Measurements from ENCODE around the gene CHP2.

DNA sequence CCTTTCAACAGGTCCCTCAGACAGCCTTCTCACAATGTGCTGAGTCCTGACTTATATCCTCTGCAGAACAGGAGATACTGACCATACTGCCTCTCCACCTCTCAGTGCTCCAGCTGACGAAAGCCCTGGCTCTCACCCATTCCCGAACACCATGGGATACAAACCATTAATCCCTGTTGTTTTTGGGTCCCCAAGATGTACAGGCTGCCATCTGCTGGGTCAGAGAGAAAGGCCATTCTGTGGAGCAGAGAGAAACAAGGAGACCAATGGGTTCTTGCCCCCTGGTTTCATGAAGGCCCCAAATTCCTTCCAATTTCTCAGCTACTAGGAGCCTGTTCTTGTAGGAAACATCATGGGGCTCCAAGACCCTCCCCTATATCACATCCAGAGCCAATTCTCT lies 44.8 kb upstream of the CHP2 start:
- TF ChIP-seq, protein P1, sequence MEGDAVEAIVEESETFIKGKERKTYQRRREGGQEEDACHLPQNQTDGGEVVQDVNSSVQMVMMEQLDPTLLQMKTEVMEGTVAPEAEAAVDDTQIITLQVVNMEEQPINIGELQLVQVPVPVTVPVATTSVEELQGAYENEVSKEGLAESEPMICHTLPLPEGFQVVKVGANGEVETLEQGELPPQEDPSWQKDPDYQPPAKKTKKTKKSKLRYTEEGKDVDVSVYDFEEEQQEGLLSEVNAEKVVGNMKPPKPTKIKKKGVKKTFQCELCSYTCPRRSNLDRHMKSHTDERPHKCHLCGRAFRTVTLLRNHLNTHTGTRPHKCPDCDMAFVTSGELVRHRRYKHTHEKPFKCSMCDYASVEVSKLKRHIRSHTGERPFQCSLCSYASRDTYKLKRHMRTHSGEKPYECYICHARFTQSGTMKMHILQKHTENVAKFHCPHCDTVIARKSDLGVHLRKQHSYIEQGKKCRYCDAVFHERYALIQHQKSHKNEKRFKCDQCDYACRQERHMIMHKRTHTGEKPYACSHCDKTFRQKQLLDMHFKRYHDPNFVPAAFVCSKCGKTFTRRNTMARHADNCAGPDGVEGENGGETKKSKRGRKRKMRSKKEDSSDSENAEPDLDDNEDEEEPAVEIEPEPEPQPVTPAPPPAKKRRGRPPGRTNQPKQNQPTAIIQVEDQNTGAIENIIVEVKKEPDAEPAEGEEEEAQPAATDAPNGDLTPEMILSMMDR (conservative IDR thresholded peaks at IDR 0.05 in 1 of 2, IDR thresholded peaks at IDR 0.05 in 1 of 2; ENCODE audit: extremely low read depth in 1 of 2, insufficient read depth in 1 of 2, low read depth in 1 of 2, low read length in 2 of 2) = no peak
- TF ChIP-seq EZH2 (IDR thresholded peaks at IDR 0.05; ENCODE audit: borderline replicate concordance, low read length) = no peak

Measured in mammary epithelial cell (primary cell).